HG02981 (cell line): ENCODE results near the gene GADL1.

Experiments
- ATAC-seq: cut with Tn5 transposase; IDR thresholded peaks from one replicate; pipeline ENCODE4 v1.9.1; 2021; ENCODE audit warnings: mild to moderate bottlenecking, moderate library complexity; ENCODE audit not compliant: unreplicated experiment

Gene GADL1

DNA sequence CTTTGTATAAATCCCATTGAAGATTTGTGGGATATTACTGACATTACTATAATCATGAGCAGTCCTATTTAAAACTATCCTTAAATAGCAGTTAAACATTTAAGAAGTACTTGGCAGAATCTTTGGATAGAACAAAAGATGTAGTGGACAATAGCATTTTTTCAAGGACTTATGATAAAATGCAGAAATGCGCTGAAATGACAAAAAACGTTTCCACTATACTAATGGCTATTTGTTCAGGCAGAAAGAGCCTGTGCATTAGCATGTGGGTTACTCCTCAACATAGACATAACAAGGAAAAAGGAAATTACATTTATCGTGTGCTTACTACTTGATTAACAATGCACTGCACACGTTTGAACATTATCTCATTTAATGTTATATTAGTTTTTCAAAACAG is 80.7 kb downstream of the GADL1 start:
- no peak for ATAC-seq

DNA sequence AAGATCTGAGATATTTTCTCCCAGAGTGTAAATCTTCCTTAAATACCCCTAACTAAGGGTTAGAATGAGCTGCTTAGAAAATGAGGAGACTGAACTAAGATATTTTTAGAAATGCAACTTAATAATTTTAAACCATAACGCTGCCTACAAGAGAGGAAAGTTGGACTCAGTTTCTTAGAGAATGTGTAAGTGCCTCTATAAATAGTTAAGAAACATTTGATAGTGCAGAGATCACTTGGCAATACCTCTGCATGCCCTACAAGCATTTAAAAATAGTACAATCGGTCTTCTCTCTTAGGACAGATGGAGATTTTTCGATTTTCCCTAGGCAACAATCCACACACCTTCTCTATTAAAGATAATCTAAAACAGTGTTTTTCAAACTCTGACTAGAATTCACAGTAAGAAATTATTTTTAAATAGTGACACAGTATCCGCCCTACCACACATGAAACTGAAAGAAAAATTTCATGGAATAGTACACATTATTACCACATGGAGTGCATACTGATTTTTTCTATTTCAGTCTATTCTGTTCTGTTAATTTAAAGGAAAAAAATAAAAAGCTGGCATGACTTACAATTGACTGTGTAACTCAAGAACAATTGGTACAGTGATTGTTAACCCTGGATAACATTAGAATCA is 83.2 kb downstream of the GADL1 start:
- ATAC-seq = no peak

DNA sequence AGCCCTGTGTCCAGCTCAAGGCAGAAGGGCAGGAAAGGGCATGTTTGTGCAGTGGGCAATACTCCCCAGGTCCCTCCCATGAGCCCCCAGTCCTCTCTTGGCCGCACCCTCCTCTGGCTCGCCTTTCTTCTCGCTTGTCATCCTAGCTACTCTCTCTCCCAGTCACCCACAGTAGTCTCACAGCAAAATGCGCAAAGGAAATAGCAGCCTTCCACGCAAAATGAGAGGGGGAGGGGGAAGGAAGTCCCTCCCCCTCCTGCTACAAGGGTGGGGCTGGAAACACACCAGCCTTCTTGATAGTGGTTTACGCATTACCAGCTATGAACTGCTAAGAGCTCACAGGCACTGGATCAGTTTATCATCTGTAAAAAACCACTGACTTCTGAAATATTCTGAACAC is 83.8 kb downstream of the GADL1 start:
- ATAC-seq = no peak

DNA sequence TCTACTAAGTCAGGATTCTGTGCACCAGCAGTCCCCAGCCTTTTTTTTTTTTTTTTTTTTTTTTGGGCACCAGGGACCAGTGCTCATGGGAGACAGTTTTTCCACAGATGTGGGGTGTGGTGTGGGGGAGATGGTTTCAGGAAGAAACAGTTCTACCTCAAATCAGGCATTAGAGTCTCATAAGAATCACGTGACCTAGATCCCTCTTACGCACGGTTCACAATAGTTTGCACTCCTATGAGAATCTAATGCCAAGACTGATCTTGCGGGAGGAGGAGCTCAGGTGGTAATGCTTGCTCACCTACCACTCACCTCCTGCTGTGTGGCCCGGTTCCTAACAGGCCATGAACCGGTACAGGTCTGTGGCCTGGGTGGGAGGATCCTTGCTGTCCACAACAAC is 88.8 kb downstream of the GADL1 start:
- ATAC-seq = no peak

DNA sequence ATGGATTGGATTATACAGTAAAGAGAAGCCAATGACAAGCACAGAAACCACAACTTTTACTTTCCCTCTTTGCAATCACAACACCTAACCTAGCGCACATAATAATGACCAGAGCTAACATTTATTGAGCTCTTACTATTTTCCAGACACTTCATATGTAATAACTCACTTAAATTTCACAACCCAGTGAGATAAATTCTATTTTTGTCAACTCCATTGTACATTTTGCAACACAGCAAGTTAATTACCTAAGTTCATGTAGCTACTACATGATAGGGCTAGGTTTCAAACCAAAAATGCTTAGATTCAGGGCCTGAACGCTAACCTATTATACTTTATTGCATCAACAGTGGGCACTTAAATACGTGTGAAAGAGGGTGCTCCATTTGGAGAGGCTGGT is 89.5 kb downstream of the GADL1 start:
- ATAC-seq = no peak

DNA sequence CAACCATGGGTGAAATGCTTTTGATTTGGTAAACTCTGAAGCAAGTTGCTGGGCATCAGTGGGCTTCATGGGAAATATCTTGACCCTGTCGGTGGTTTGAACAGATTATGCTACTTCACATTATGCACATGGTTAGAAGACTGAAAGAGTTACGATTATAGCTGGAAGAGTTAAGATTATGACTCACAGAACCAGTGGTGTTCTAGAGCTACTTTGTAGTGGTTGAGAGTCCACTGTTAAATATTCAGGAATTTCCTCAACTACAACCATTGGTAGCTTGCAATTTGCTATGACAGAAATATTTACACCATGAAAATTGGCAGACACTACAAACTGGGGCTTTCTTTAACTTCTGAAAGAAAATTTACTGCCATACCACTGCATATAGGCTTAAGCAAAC is 99.3 kb downstream of the GADL1 start:
- no peak for ATAC-seq

DNA sequence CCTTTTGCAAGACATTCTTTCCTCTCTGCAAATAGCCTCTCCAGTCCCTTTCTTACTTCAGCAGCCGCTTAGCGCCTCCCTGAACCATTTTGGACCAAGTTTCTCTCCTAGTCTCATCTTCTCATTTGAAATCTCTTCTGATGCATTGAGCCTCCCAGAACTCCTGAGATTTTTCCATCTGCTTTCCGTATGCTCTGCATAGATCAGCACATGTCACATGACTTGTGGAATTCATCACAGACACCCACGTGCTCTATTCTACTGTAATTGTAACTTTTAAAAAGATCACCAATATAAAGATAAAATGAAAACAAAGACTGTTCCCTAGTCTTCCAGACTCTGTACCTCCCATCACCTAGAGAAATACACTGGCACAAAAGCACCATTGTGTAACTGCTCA is 100.7 kb downstream of the GADL1 start:
- ATAC-seq = no peak

DNA sequence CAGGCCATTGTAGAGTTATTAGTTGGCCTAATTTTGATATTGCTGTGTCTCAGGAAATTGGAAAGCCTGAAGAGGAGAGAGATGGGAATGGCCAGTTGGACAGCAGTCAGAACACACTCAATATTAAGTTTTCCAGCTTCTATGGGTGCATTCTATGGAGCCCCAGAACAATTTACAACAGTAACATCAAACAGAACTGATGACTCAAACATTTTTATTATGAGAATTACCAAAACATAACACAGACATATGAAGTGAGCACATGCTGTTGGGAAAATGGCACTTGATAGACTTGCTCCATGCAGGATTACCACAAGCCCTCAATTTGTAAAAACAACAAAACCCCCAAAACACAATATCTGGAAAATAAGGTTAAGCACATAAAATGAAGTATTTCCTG is 104.3 kb downstream of the GADL1 start:
- ATAC-seq = no peak

DNA sequence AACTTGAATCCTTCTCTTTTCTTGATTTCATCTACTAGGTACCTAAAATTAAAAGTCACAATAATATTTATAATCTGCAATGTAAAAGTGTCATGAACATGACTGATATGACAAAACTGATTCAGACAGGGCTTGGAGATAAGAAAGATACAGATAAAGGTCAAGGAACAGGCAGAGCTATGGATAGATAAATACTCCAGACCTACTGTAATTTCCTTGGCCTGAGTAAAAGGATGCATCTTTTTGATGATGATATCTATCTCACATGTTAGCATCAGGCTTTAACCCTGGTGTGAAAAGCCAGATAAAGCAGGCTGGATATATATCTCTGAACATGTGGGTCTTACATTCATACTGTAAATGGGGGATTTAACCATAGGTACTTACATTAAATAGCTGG is 108.1 kb downstream of the GADL1 start:
- ATAC-seq = no peak

DNA sequence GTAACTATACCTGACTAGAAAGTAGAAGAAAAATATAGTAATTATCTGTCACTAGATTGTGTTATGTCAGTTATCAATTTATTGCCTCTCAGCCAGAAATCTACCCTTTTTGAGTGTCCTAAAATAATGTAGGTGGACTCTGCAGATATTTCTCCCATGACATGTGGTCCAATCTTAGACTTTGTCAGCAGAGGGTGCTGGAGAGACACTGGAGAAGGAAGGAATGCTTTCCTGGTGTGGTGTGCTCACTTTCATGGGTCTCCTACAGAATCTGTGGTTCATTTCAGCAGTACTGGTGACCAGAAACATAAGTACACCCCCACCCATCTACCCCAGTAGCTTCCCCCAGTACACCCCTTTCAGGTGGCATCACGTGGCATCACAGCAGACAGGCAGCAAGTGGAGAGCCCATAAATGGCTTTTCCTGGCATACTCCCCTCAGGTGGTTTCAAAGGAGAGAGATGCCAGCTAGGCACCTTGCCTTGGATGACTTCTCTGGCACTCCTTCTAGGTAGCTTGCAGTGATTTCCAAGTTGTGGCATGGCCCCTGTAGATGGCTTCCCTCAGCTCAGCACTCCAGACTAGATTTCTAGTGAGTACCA is 114.7 kb downstream of the GADL1 start:
- ATAC-seq = no peak

DNA sequence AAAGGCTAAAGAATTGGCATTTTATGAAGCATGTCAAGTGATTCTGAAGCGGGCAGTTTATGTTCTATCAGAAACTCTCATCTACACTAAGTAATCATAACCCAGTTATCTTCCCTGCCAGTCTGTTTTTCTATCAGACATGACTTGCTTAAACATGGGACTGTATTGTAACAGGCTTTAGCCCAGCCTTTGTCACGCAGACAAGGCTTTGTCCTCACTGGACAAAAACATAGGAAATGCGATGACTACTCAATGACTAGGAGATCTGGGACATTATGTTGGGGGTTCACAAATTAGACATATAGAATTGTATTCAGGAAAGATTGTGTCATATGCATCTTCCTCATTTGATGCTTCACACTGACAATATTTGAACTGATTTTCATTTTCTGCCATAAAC is 115.5 kb downstream of the GADL1 start:
- ATAC-seq = no peak

DNA sequence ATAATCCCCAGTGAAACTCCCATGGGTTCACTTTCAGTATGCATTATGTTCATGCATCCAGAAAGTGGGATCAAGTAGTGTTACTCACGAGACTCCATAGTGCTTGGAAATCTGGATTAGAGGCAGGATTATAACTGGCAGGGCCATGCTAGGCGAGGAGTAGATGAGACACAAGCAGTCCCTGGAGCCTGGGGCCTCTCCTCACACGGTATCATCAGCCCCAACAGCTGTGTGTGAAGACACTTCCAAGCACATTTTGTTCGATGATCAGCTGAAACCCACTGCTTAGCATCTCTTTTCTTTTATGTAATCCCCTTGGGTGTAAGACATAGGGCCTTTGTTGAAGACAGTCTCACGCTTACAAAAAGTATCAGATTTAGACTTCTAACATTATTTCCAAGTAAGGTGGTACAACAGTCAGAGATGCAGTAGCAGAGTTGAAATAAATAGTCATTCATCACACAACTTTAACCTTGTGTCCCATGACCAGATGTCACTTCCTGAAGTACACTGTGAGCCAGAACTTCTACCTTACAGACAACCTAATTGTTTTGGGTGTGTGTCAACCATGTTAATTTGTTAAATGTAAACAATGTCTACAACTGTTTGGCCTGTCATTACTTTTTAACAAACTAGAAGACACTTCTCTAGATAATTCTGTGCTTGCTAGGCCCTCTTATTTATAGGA is 116.9 kb downstream of the GADL1 start:
- no peak for ATAC-seq

DNA sequence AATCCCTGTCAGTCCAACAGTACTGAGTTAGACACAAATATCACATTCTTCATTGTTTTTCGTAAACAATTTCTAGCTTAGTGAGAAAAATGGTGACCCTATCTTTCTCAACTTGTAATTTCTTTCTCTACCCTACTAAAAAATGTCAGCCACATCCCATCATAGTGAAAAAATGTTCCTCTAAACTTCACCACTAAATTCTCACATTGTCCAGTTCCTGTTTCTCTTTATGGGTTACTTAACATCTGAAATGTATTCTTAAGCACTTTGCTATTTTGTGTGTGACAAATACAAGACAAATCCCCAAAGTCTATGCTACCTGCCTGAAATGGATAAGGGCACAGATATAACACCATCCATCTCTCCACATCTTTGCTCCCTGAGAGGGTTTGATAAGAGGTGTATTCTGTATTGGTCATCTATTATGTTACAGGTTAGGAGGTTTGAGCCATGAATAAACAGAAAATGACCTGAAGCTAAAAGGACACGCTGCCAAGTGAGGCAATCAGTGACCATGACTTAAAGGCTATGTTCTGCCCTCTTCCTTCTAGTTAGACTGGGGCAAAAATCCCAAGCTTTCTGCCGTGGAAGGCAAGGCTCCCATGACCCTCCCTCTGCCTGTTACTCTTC is 118.2 kb downstream of the GADL1 start:
- no peak for ATAC-seq

DNA sequence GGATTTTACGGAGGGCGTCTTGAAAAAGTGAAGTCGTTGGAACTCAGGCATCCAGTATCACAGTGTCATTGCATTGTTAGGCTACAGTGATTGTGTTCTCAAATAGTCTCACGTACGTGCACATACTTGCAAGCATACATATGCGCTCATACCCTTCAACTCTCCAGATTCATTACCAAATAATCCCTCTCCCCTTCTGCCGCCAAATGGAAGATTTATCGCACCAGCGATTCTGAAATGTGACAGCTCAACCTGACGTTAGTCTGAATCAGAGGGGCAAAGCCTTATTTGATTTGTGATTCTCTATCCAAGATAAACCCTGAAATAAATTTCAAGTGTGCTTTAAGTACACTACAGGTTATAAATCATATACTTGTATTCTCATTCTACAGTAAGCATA is 119.4 kb downstream of the GADL1 start:
- ATAC-seq = no peak

DNA sequence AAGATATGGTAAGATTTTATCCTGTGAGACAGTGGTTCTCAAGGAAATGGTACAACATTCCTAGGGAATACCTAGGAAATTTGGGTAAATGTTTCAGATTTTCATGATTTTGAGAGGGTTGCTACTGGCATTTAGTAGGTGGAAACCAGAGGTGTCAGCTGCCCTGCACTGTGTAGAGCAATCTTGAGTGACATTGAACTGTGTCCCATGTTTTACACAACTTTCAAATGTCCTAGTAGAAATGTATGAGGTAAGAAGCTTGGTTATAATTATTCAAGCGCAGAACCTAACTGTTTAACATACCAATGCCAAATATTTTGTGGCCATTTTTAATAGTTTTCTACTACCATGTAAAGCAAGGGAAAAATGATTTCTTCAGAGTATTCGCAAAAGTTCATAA is 120.4 kb downstream of the GADL1 start:
- ATAC-seq = no peak

DNA sequence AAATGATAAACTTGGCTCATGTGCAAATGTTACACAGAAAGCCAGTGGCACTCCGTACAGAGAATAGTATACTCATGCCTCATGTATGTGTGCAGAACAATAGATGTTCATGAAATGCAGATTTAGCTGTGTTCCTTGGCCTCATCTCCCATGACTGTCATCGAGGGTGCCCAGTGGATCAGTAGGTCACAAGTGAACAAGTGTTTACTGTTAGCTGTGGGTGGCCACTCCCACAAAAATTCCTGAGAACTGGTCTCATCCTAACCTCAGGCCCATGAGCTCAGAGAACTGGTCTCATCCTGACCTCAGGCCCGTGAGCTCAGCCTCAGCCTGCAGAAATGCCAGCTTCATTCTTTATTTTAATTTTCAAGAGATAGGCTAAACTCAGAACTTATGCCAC is 124.1 kb downstream of the GADL1 start:
- no peak for ATAC-seq

DNA sequence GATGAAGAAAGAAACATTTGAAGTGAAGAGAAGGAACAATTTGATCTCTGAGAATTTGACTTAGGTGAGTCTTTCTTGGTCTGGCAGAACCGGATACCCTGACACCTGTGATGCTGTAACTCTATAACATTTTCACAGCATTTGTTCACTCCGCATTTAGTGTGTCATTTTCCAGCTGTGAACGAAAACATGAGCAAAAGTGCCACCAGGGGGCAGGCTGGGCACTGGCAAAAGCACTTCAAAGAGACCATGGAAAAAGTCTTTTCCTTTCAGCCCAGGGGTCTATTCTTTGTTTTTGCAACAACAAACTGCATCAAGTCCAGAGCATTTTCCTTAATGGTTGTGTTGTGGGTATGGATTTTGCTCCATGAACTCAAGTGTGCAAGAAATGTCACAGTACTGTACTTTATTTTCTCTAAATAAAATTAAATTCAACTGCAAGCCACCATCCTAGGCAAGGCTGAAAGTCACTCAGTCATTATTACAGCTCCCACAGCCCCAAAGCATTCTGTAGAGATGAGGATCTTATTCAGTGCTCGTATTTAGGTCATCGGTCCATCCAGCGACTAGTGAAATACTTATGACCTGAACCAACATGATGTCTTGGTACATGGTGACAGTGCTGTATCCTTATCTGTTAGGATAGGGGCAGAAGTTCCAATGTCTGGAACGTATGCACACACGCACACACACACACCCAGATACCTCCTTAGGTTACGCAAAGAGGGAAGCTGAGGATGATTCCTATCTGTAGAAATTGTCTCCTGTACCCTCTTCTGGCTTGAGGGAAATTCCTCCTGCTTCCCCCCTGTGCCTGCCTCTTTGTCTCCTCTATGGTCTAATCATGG is 125.5 kb downstream of the GADL1 start:
- peak; percentile 57 for ATAC-seq

DNA sequence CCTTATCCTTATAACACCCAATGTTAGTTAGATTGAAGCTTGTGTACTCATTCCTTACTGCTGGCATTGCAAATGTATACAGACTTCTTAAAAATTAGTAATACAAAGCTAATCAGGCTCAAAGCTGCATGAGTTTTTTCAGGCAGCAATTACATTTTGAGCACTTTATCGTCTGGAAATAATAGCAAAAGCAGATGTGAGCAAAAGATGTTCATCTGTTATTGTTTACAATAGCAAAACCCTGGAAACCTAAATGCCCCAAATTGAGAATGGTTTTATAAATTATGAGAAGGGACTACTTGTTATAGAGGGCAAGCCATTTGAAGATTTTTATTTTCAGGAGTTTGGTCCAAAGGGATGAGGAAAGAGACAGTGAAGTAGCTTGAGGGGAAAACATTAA is 126.4 kb downstream of the GADL1 start:
- ATAC-seq = no peak

DNA sequence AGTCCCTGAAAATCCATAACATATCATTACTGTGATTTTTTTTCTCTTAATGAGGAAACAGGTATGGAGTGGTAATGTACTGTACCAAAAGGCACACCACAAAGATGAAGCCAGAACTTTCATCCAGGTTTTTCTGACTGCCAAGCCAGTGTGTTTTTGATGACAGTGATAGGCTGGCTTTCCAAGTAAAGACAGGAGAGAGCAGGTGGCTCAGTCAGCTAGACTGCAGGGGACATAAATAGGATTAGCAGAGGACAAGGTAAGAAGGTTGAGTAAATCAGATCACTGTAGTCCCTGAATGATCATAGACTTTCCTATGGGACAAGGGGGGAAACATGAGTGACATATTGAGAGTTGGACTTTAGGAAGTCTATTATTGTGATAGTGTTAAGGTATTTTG is 127.9 kb downstream of the GADL1 start:
- ATAC-seq = no peak

DNA sequence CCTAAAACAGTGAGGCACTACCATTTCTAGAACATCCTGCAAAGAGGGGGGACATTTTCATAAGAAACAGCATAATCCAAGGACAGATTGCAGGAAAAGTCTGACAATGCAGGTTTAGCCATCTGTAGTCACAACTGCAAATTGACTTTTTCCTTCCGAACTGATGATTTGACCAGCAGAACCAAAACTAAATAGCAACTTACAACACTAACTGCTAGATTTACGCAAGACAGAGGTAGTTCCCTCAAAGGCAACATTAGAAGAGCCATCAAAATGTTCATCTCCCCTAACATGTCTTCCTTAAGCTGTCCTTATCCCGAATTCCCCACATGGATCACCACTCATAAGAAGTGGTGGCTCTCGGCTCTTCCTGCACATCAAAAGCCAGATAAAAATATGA is 129.6 kb downstream of the GADL1 start:
- no peak for ATAC-seq

DNA sequence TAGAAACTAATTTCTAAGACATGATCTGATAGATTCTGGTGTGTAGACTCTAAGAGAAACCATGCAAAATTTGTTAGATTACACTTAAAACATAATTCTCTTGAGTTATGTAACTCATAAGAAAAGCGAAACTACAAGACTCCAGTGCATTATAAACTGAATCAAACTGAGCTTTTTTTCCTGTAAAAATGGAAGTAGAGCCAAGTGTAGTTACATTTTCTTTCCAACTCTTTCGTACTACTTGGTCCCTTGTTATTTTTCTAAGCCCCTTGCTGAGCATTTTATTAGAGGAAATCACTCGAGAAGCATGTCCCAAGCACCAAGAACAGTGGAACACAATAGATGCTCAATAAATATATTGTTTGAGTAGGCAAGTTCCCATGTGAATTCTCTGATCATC is 130.2 kb downstream of the GADL1 start:
- ATAC-seq = no peak
